CD4-positive, alpha-beta T cell treated with Interleukin-12 subunit alpha and Interleukin-12 subunit beta, for 1 hour (primary cell): ENCODE data around the gene PSMG3.

Source experiments
- DNase-seq: peaks from one replicate; pipeline ENCODE4 v3.0.0-alpha.2; 2020

The PSMG3 gene

GRCh38 chr7:1542841-1543747 is 26.7 kb downstream of the PSMG3 start:
- no peak for DNase-seq

GRCh38 chr7:1542329-1542728 is 27.5 kb downstream of the PSMG3 start:
- no peak for DNase-seq

DNA sequence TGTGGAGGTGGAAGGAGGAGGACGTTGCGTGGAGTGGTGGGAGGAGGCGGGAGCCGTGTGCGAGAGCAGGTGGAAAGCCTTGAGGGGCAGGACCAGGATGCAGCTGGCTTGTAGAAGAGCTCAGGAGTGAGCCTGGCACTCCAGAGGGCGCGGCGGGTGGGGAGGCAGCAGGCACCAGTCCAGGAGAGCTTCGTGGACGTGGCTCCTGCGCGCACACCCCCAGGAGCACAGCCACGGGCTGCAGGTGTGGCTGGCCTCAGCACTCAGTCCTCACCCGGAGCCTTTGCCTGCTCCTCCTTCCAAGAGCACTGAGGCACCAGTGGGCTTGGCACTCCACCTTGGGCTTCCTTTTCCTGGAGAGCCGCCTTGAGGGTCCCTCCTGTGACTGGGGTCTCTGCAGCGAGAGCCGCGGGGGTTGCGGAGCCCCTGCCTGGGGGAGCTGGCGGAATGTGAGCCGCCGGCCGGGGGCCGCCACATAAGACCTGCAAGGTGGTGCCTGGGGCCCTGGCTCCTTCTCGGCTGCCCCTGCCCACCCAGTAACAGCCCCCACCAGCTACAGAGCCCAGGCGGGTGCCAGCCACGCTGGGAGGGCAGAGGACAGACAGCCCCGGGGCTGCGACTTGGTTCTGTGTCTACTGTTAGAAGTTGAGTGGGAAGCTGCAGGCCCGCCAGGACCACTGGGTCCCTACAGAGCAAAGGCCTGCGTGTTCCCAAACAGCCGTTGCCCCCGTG is 28.2 kb downstream of the PSMG3 start:
- DNase-seq = no peak

- DNase-seq = no peak
Observed at GRCh38 chr7:1540776-1541271, 29.0 kb downstream of the PSMG3 start.

- no peak for DNase-seq
Observed at GRCh38 chr7:1539882-1540775, 29.7 kb downstream of the PSMG3 start.

DNA sequence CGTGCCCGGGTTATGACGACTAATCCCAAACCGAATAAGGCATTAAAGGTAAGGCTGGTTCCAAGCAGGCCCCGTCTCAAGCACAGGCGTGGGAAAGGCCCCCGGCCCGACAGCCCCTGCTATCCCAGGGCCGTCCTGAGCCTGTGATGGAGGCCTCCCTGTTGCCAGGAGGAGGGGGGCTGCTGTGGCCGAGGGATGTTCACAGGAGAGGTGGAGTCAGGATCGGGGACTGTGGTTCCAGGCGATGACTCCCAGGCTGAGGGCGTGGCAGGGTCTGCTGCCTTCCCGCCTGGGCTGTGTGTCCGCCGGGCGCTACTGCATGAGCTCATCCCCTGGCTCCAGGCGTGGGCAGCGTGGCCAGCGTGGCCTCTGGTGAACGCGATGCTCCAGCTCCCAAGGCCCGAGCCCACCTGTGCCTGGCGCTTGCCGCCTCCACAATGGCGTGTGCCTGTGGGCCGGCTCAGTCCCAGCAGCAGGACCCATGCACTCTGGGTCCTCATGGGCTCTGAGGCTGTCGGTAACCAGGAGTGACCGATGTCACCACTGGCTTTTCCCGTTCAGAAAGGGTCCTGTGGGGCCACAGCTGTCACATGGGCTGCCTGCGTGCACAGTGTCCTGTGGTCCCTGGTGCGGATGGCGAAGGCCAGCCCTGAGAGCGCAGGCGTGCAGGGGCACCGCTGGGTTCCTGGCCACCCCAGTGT is 30.5 kb downstream of the PSMG3 start:
- no peak for DNase-seq

DNA sequence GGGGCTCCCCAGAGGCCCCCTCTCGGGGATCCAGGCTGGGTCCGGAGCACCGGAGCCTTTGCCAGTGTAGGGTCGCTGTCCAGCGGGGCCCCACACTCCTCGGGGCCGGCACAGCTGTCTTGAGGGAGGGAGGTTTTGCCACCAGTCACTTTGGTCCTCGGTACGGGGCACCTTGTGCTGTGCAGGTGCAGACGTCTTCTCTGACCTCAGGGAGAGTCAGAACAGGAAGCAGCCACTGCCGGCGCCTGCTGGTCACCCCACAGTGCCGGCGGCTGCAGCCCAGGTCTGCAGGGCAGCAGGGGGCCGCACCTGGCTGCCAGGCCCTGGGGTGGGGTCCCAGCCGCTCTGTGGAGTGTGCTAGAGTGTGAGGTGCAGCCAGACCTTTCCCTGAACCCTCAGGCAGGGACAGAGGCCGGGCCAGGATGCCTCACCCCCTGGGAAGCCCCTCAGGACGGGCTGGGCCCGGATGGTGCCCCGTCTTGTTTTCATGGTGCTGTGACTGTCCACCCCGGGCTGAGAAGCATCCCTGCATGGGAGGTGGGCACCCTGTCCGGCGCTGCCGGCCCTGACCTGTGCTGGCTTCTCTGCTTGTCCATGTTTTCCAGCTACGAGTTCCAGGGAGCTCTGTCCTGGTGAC is 31.2 kb downstream of the PSMG3 start:
- no peak for DNase-seq

GRCh38 chr7:1537535-1538412 is 32.1 kb downstream of the PSMG3 start:
- DNase-seq = no peak

GRCh38 chr7:1536743-1537534 is 32.9 kb downstream of the PSMG3 start:
- no peak for DNase-seq

GRCh38 chr7:1536455-1536742 is 33.4 kb downstream of the PSMG3 start:
- DNase-seq = no peak

- DNase-seq = no peak
Observed at GRCh38 chr7:1535701-1536454, 34.0 kb downstream of the PSMG3 start.

GRCh38 chr7:1535100-1535458 is 34.8 kb downstream of the PSMG3 start:
- DNase-seq = no peak

- no peak for DNase-seq
Observed at GRCh38 chr7:1534330-1535099, 35.3 kb downstream of the PSMG3 start.

DNA sequence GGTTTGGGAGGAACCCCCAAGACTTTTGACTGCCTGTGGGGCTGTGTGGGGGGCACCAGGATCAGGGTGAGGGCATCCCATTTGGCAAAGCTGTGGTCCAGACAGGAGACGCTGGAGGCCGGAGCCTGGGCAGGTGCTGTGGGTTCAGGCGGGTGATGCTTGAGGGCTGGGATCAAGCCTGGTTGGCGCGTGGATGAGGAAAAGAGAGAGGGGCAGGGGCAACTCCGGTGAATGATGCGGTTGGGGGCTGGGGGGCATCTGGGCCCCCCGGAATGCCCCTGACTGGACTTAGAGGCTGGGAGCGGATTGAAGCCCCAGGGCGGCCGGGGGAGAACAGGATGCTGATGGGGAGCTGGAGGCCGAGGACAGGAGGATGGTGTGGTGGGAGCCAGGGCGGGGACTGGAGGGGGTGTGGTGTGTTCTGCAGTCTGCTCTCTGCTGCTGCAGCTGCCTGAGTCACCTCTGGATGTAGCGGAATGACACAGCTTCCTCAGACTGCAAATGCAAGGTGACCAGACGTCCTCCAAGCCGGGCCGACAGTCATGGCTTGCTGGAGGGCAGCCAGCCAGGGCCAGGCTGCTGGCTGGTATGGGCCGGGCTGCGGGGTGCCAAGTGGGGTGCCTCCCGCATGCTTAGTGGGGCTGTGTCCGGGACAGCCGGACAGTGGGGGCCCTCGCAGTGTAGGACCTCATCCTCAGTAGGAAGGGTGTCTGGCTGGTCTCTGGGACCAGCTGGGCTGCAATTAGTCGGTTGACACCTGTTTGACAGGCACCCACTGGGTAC is 36.1 kb downstream of the PSMG3 start:
- DNase-seq = no peak

DNA sequence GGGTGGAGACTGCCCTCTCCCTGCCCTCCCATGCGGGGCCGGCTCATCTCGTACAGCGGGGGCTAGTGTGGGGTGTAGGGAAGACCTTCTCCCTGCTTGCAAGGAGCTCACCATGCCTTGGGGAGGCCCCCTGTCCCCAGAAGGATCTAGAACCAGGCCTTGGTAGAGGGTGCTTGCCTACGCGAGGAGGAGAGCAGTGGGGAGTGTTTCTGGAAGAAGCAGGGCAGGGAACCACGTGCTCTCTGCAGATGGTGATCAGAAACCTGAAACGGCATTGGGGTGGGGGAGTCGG is 36.6 kb downstream of the PSMG3 start:
- no peak for DNase-seq

DNA sequence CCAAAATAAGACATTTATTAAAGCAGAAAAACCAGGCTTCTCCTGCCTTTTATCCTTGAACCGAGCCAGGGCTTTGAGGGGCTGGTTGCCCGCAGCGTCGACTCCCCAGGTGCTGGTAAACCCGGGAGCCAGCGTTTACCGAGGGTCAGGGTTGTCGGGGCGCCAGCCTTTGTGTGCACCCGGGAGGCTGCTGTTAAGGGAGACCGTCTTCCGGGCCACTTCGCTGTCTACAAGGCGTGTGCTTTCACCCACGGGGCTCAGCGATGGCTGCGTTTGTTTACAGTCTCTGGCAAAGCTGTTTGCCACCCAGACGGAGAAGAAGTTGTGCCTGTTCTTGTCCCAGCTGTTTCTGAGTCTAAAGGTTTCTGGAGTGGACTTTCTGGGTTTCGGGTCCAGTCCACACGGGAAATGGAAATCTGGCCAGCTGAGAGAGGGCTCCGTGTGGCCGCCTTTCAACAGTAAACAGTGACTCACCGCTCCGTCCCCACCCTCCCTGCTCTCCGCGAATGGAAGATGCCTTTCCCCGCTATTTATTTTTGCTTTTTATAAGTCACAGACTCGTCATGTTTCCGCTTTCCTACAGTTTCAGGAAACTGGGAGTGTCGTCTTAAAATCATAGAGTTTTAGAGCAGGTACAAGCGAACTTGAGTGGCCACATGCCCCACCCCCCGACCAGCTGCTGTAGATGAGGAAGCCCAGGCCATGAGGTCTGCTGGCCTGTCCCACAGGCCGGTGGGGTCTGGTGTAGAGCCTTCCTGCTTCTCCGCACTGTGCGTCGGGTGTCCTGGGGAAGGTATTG is 37.2 kb downstream of the PSMG3 start:
- peak; percentile 63 for DNase-seq

GRCh38 chr7:1531979-1532455 is 37.8 kb downstream of the PSMG3 start:
- DNase-seq = no peak
